Kidney (tissue), 14 donors: Measurements from ENCODE around the gene AFDN. TPM values are rescaled to one million over a fixed set of nuclear protein-coding genes. Genes with fewer than 3 reads are reported as not detected.

Experiments used
- DNase-seq, 5 donors: peaks; one replicate each; pipeline ENCODE4 v3.0.0-alpha.2; 2013 to 2020
- FAIRE-seq: peaks from 2 replicates; lab custom pipeline; 2012; peaks lifted over from hg19 to GRCh38; lab: Jason Lieb, UNC
- H3K27ac ChIP-seq, 2 donors: one replicate each; pipeline ENCODE4 v1.7.0; 2013; ENCODE audit warnings: low read depth in 2 of 2, low read length in 2 of 2, inconsistent platforms in 1 of 2
- H3K27me3 ChIP-seq: one replicate; pipeline ENCODE4 v1.7.1; 2013; ENCODE audit warnings: low read length, inconsistent platforms; ENCODE audit not compliant: control insufficient read depth, insufficient read depth
- H3K36me3 ChIP-seq, 3 donors: one replicate each; pipeline versions ENCODE4 v1.7.0 to v1.7.1; 2013; ENCODE audit warnings: low read length in 3 of 3, control low read depth in 1 of 3, inconsistent platforms in 1 of 3; ENCODE audit not compliant: insufficient read depth in 3 of 3, control insufficient read depth in 2 of 3
- H3K4me1 ChIP-seq, 3 donors: one replicate each; pipeline versions ENCODE4 v1.7.0 to v1.7.1; 2013; ENCODE audit warnings: low read length in 3 of 3, inconsistent platforms in 1 of 3, low read depth in 1 of 3; ENCODE audit not compliant: control insufficient read depth in 2 of 3, insufficient read depth in 2 of 3
- H3K4me3 ChIP-seq, 3 donors: one replicate each; pipeline versions ENCODE4 v1.7.0 to v1.8.1; 2013; ENCODE audit warnings: low read length in 3 of 3, control low read depth in 1 of 3, inconsistent platforms in 1 of 3
- H3K9ac ChIP-seq, 3 donors: one replicate each; pipeline versions ENCODE4 v1.7.0 to v1.7.1; 2013; ENCODE audit warnings: low read length in 3 of 3, control low read depth in 1 of 3, inconsistent platforms in 1 of 3
- H3K9me3 ChIP-seq, 3 donors: one replicate each; pipeline versions ENCODE4 v1.7.0 to v1.7.1; 2013; ENCODE audit warnings: low read length in 3 of 3, control low read depth in 1 of 3, inconsistent platforms in 1 of 3; ENCODE audit not compliant: control insufficient read depth in 2 of 3, insufficient read depth in 1 of 3
- intact Hi-C: fragments of 100-400 bp; cut with DNase I; formaldehyde crosslinking; loops from one replicate; pipeline ENCODE4 v1.11.1; 2022
- polyA plus RNA-seq: library from polyadenylated mRNA; stranded (reverse); fragments of 350-450 nt; fragmentation: Illumina TruSeq; extraction: RNeasy Lipid Tissue Mini Kit (QIAGEN cat#74804); gene quantifications from one replicate; pipeline ENCODE4 v1.2.3, GENCODE V29; 2014; ENCODE audit warnings: low read depth, low replicate concordance; ENCODE audit not compliant: insufficient read depth
- total RNA-seq: library from RNA; stranded (reverse); fragmentation: NEBNext Ultra II Directional; extraction: Animal tissue kit (Norgen Biotek cat#: 25700); gene quantifications from one replicate; pipeline ENCODE4 v1.2.1, GENCODE V29; 2021
- TF ChIP-seq, protein P1 (sequence below): IDR thresholded peaks from 3 replicates; pipeline ENCODE4 v1.5.1; 2012; ENCODE audit warnings: mild to moderate bottlenecking, moderate library complexity, borderline replicate concordance; ENCODE audit not compliant: insufficient read depth; ENCODE audit errors: extremely low read depth
- donor health status: control.
- donor health status: control.
- donor health status: control.
- donor health status: control.
- donor health status: control.
- donor health status: DM: yes; HTN: yes; CAD: no.
- donor health status: Normal renal cell carcinoma (clear cell type).

AFDN gene
- total and polyA plus RNA-seq, 2 donors from 2014 or later = 21.5 to 175 TPM

- Histone ChIP-seq H3K4me1 (no peaks in the 10 kb centered on the region), H3K36me3 (no peaks in the 10 kb centered on the region), H3K4me3 (no peak overlapping the region), H3K9ac (no peak overlapping the region), H3K27ac (no peak overlapping the region), H3K9me3 (no peaks in the 10 kb centered on the region), H3K27me3 (no peaks in the 10 kb centered on the region)
- DNase-seq (no peak), FAIRE-seq (no peak)
- intact Hi-C loops = no loop called here
- TF ChIP-seq, protein P1, sequence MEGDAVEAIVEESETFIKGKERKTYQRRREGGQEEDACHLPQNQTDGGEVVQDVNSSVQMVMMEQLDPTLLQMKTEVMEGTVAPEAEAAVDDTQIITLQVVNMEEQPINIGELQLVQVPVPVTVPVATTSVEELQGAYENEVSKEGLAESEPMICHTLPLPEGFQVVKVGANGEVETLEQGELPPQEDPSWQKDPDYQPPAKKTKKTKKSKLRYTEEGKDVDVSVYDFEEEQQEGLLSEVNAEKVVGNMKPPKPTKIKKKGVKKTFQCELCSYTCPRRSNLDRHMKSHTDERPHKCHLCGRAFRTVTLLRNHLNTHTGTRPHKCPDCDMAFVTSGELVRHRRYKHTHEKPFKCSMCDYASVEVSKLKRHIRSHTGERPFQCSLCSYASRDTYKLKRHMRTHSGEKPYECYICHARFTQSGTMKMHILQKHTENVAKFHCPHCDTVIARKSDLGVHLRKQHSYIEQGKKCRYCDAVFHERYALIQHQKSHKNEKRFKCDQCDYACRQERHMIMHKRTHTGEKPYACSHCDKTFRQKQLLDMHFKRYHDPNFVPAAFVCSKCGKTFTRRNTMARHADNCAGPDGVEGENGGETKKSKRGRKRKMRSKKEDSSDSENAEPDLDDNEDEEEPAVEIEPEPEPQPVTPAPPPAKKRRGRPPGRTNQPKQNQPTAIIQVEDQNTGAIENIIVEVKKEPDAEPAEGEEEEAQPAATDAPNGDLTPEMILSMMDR = no peak
These were observed 22.3 kb upstream of the AFDN start for GRCh38 chr6:167804281-167805013.

DNA sequence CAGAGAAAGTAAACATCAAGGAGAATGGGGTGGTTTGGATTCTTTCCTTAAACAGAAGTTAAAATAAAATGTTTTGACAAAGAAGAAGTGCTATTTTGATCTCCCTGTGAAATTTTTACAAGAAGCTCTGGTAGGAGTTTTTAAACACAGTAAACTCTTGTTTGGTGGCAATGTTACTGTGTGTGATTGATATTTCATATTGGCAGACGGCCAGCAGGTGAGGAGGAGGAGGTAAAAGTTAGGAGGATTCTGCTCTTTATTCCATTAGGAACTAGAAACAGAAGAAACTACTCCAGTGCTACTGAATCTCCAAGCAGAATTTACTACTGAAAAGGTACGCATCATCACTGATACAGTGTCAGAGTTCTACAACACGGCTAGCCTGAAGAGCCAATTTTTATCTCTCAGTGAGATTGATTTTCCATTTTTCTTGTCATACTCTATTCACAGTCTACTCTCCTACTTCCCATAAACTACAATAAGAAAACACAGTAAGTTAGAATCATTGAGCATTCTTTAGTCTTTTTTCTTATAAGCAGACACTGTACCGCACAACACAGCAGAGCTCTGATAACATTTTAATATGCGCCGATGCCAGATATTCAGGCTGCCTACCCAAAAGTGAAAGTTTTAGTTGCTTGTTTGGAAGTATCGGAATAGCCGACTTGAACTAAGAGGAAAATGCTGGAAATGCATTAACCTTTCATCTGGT, 21.2 kb upstream of the AFDN start:
- no peak for DNase-seq
- H3K4me3 ChIP-seq = no peak overlapping the region
- FAIRE-seq = no peak
- no peak overlapping the region for H3K9ac ChIP-seq
- no peaks in the 10 kb centered on the region for H3K9me3 ChIP-seq
- intact Hi-C loops = no loop called here
- H3K36me3 ChIP-seq = no peaks in the 10 kb centered on the region
- H3K27me3 ChIP-seq = no peaks in the 10 kb centered on the region
- no peaks in the 10 kb centered on the region for H3K4me1 ChIP-seq
- no peak overlapping the region for H3K27ac ChIP-seq
- TF ChIP-seq, protein P1 = no peak

GRCh38 chr6:167806061-167806700, 20.5 kb upstream of the AFDN start:
- Histone ChIP-seq H3K9me3 (no peaks in the 10 kb centered on the region), H3K36me3 (no peaks in the 10 kb centered on the region), H3K4me1 (no peaks in the 10 kb centered on the region), H3K9ac (no peak overlapping the region), H3K4me3 (no peak overlapping the region), H3K27me3 (no peaks in the 10 kb centered on the region), H3K27ac (no peak overlapping the region)
- intact Hi-C loops = no loop called here
- TF ChIP-seq, protein P1 = no peak
- DNase-seq (no peak), FAIRE-seq (no peak)
